RPMI8226 (cell line): Measurements from ENCODE around the gene EVA1A.
"Not testable (repeated sequence)": the region's sequence is repeated elsewhere in the genome, so short reads cannot be mapped to it uniquely, and the experiment has no call there.

ENCODE experiments used
- DNase-seq: peaks from one replicate; pipeline ENCODE4 v3.0.0-alpha.2; 2015

Gene EVA1A

DNA sequence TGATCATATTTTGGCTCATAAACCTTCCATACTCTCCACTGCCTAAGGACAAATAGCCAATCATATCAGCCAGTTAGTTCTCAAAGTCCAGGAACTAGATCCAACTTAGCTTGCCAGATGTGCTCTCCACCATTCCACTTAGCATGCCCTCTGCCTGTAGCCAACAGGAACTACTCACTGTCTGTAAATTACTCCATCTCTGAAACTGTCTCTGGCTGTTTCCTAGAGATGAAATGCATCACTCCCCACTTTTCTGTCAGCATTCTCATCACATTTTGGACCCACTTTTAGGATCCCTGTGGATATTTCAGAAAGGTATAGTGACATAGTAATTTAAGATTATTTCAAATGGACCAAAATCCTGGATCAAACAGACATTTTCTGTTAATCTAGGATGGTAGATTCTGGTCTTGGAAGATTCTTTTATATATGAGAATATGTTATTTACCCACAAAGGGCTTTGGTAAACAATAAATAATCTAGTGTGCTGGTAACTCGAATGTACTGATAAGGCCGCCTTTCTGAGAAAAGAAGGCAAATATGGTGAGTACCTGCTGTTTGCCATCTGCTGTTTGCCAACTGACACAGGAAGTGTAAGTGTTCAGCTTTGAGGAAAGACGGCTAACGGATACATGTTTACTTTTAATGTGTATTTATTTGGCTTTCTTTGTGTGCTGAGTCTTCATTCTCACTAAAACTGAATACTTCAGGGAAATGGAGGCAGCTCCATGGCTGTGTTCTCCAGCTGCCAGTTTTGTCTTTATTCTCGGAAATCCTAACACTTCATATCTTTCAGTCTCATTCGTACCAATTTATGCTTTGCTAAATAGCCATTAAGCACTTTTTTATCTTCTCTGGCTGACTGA, 79.5 kb downstream of the EVA1A start:
- no peak for DNase-seq

DNA sequence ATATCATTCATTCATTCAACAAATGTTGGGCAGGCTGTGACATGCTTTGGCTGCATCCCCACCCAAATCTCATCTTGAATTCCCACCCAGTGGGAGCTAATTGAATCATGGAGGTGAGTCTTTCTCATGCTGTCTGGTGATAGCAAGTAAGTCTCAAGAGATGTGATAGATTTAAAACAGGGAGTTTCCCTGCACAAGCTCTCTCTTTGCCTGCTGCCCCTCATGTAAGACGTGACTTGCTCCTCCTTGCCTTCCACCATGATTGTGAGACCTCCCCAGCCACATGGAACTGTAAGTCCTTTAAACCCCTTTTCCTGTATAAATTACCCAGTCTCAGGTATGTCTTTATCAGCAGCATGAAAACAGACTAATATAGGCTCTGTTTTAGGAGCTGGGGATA, 83.0 kb downstream of the EVA1A start:
- not testable (repeated sequence) for DNase-seq

GRCh38 chr2:75476761-75477160, 84.0 kb downstream of the EVA1A start:
- no peak for DNase-seq

- no peak for DNase-seq
Measured at GRCh38 chr2:75475976-75476375, 84.8 kb downstream of the EVA1A start.

DNA sequence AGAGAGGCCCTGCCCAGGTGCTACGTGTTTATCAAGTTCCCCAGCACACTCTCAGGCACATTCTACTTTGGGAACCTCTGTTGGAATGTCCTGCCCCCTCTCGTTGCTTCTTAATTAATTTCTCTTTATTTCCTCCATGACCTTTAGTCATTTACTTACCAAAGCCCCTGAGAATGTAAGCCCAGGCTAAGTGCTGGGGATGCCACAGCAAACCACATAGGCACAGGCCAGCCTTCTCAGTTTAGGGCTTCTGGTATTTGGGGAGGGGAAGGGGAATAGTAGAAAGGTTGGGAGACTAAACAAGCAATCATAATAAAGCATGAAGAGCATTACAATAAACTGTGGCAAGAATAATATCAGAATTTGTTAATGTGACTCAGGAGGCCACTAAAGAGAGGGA, 85.7 kb downstream of the EVA1A start:
- no peak for DNase-seq

DNA sequence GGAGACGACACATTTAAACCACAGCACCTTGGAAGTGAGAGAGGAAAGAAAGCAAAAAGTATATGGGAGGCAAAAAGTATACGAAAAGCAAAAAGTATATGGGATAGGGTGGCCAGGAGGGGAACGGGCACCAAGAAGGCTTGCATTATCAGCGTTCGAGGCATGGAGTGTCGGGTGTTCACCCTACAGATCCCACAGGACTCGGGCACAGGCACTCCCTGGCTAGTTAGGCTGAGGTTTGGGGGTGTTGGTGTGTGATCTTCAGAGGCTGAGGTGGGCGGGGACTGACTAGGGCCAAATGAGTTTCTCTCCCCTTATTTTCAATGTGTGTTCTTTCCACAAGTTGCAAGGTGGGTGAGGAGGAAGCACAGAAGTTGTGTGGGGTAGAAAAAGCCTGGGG, 86.6 kb downstream of the EVA1A start:
- DNase-seq = no peak

DNA sequence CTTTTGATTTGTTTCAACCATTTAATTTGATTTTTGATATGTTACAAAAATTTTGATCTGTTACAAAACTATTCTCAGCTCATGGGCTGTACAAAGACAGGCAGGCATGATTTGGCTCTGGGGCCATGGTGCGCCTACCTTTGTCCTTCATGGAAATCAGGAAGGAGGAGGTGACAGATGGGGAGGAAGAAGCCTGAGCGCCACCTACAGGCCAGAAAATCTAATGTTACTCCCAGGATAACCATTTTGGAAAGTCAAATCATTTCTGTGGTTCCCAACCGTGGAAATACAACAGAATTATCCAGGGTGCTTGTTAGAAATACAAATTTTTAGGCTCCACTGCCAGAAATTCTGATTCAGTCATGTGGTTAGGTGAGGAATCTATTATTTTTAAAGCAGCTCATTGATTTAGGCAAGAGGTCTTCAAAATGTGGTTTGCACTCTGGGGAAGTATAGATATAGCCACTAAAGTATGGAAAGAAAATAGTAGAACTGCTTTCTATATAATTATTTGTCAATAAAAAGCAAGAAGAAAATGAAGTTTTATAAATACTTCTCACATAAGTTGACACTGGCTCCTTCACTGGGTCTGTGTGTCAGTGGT, 93.9 kb downstream of the EVA1A start:
- DNase-seq = peak; percentile 31

- DNase-seq = no peak
Measured at GRCh38 chr2:75465317-75465984, 95.3 kb downstream of the EVA1A start.

DNA sequence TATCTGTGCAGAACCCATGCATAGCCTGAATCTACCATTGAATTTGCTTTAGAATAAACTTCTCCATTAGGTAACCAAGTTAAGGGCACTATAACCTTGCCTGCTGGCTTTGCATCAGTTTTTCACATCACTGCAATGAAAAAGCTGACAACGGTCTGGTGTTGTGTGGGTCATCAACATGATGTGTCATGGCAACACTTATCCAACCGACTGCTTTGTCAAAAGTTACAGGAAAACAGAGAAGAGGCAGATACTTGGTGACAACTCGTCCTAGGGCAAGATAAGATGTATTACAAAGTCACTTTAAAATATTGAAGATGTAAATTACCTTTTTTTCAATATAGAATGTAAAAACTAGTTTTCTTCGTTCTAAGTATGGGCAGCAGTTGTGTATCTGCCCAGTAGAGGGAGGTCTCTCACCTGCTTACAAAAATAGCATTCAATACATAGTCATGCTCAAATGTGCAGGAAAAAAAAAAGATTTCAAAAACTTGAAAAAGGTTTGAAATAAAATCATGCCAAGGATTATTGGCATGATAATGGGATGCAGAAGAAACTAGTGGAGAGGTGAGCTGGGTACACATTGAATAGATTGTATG, 96.3 kb downstream of the EVA1A start:
- no peak for DNase-seq

DNA sequence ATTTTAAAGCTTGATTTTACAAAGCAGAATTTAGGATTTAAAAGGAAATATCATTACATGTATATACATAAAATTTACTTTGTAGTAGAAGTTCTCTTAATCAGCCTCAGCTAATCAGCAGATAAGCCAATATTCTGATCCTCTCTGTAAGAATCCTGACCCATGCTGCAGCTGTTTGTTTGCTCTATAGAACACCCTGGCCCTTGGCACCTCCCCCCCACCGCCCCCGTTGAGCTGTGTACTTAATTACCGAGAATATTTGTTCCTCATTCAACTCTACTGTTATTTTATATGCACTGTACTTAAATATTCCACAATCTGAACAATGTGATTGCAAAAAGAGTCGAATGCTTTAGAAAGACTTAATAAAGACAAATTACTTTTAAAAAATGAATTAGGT, 98.0 kb downstream of the EVA1A start:
- DNase-seq = no peak

GRCh38 chr2:75462206-75462605, 98.5 kb downstream of the EVA1A start:
- no peak for DNase-seq

DNA sequence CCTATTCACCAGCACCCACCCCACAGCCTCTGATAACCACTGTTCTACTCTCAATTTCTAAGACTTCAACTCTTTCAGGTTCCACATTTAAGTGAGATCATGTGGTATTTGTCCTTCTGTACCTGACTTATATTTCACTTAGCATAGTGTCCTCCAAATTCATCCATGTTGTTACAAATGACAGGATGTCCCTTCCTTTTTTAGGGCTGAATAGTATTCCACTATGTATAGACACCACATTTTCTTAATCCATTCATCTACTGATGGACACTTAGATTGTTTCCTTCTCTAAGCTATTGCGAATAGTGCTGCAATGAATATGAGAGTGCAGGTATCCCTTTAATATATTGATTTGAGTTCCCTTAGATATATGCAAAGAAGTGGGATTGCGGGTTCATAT, 100.1 kb downstream of the EVA1A start:
- no peak for DNase-seq

DNA sequence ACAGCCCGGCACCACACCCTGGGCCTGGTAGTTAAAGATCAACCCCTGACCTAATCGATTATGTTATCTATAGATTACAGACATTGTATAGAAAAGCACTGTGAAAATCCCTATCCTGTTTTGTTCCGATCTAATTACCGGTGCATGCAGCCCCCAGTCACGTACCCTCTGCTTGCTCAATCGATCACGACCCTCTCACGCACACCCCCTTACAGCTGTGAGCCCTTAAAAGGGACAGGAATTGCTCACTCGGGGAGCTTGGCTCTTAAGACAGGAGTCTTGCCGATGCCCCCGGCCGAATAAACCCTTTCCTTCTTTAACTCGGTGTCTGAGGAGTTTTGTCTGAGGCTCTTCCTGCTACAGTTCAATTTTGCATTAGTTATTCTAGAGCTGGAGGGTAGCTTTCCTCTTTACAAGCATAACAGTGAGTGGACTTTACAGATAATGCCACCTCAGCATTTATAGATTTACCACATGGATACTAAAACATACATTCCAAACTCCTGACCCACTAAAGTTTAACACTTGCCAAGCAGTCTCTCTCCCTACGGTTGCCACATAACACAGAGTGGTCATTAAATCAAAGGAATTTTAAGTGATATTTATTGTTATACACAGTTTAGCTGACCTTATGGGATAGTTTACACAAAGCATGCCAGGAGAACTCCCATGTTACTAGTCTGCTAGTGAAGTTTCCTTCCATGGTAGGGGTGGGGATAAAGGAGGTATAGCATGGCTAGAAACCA, 101.0 kb downstream of the EVA1A start:
- DNase-seq = no peak

DNA sequence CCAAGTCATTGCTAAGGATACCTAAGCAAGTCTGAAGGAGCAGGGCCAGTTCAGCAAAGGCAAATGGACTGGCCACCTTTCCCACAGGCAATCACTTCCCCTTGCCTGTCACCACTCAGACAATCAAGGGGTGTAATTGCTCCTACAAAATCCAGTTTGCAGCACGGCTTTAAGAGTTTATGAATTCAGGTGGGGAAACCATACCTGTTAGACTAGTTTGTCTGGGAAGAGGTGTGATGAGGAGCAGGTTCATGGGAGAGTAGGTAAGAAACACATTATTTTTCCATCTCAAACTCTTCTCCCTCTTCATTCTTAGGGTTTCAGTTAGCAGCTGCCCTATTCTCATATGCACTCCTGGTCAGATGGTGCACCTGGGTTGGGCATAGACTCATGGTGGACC, 102.5 kb downstream of the EVA1A start:
- no peak for DNase-seq

DNA sequence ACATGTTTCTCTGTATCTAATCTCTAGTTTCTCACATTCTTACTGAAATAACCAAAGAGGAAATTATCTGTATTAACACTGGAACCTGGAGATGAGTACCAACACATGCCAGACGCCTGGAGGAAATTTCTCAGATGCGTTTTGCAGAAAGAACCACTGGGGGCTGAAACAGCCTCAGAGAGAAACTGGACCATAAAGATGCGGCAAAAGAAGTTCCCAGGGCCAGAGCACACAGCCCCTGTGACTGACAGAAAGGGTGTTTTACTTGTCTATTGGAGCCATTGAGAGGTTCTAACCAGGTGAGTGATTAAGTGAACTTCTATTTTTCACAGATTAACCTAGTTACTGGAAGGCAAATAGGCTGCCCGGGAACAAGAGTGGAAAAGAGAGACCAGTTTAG, 103.9 kb downstream of the EVA1A start:
- DNase-seq = no peak

DNA sequence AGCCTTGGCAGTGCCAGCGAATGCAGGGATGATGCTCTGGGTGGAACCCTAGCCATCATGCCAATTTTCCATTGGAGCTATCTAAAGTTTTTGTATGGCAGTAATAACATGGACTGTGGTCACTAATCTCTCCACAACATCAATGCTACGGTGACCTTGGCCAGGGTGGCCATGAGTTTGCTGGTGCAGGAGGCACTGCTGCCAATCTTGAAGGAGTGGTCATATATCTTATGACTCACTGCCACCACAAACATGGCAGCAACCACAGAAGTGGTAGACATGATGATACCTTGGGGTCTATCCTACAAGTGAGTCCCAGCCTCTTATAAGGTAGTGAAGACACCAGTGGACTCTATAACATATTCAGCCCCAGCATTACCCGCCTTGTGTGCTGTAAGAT, 104.6 kb downstream of the EVA1A start:
- no peak for DNase-seq

DNA sequence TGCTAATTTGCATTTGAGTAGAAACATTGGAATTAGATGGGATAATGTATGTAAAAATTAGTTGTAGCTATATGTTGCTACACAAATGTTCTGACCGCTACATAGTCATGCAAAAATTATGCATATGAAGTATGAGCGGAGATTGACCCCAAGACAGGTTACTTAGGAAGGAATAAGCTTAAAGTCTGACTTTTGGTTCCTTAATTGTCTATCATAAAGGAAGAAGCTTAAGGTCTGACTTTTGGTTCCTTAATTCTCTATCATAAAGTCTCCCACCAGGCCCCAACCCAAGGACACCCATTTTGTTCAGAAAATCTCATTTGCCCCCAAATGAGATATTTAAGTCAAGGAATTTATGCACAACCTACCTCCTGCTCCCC, 106.5 kb downstream of the EVA1A start:
- no peak for DNase-seq

- DNase-seq = no peak
Measured at GRCh38 chr2:75453384-75454240, 107.1 kb downstream of the EVA1A start.

GRCh38 chr2:75450068-75450467, 110.7 kb downstream of the EVA1A start:
- DNase-seq = no peak

GRCh38 chr2:75447176-75447575, 113.6 kb downstream of the EVA1A start:
- no peak for DNase-seq
